A673 (cell line): ENCODE measurements around the gene TBX3. TPM values are rescaled to one million over a fixed set of nuclear protein-coding genes. Genes with fewer than 3 reads are reported as not detected.

Experiments used
- BruUV-seq: library from RNA; stranded (reverse); fragments of 400-500 nt; replicated peaks from 2 replicates; lab custom pipeline; 2021; lab: Mats Ljungman, UMichigan
- CTCF ChIA-PET: fragments of 300-600 bp; sonication (Branson Sonifier 250); formaldehyde crosslinking; loops from one replicate; lab custom pipeline; 2022; ENCODE audit warnings: antibody characterized with exemption; lab: Charles Lee
- POLR2A ChIA-PET: fragments of 300-600 bp; sonication (Branson Sonifier 250); formaldehyde crosslinking; loops from one replicate; lab custom pipeline; 2022; ENCODE audit warnings: antibody characterized with exemption; ENCODE audit not compliant: low non-redundant PET; lab: Charles Lee
- DNase-seq: peaks from one replicate; pipeline ENCODE4 v3.0.0-alpha.2; 2015; ENCODE audit warnings: low spot score
- H3K27ac ChIP-seq: fragments of 200-600 bp; sonication (generic); 2 replicates; pipeline ENCODE4 v1.5.1; 2016; ENCODE audit warnings: mixed run types, low read depth, mild to moderate bottlenecking, mixed read lengths, antibody characterized with exemption, low read length; ENCODE audit not compliant: poor library complexity, severe bottlenecking
- H3K27me3 ChIP-seq: fragments of 200-600 bp; sonication (generic); replicated peaks from 2 replicates; pipeline ENCODE4 v1.6.1; 2017; ENCODE audit warnings: mixed run types, low read depth, mild to moderate bottlenecking, mixed read lengths, antibody characterized with exemption, low read length; ENCODE audit not compliant: insufficient read depth, poor library complexity
- H3K36me3 ChIP-seq: fragments of 200-600 bp; sonication (generic); 2 replicates; pipeline ENCODE4 v1.6.1; 2016; ENCODE audit warnings: mixed run types, mild to moderate bottlenecking, mixed read lengths, antibody characterized with exemption, low read length; ENCODE audit not compliant: insufficient read depth, poor library complexity, severe bottlenecking
- H3K4me1 ChIP-seq: fragments of 200-600 bp; sonication (generic); 2 replicates; pipeline ENCODE4 v1.6.1; 2017; ENCODE audit warnings: mixed run types, mild to moderate bottlenecking, mixed read lengths, antibody characterized with exemption, low read length; ENCODE audit not compliant: insufficient read depth, poor library complexity, severe bottlenecking
- H3K4me3 ChIP-seq: fragments of 200-600 bp; sonication (generic); 2 replicates; pipeline ENCODE4 v1.5.1; 2016; ENCODE audit warnings: low read depth, mixed run types, mild to moderate bottlenecking, mixed read lengths, low read length; ENCODE audit not compliant: poor library complexity, severe bottlenecking
- H3K9me3 ChIP-seq: fragments of 200-600 bp; sonication (generic); 2 replicates; pipeline ENCODE4 v1.6.1; 2016; ENCODE audit warnings: mixed run types, low read depth, mild to moderate bottlenecking, mixed read lengths, antibody characterized with exemption, low read length; ENCODE audit not compliant: poor library complexity, severe bottlenecking
- EZH2 ChIP-seq: fragments of 200-600 bp; sonication (generic); IDR thresholded peaks from 2 replicates; pipeline ENCODE4 v1.6.1; 2017; ENCODE audit warnings: borderline replicate concordance, low read depth, mild to moderate bottlenecking, mixed read lengths, antibody characterized with exemption, low read length; ENCODE audit not compliant: poor library complexity, severe bottlenecking
- intact Hi-C: fragments of 100-400 bp; cut with micrococcal nuclease; formaldehyde crosslinking; loops from one replicate; pipeline ENCODE4 v1.10.0; 2022; ENCODE audit not compliant: unreplicated experiment
- total RNA-seq: library from RNA; stranded (reverse); gene quantifications from 2 replicates; pipeline ENCODE4 v1.2.3, GENCODE V29; 2021
- TF ChIP-seq, protein P1 (sequence below): fragments of 300-800, 200-600 bp; sonication (generic); conservative IDR thresholded peaks from 2 replicates; pipeline ENCODE4 v1.5.1; 2017; ENCODE audit warnings: low read depth, mild to moderate bottlenecking, antibody characterized with exemption, low read length, moderate library complexity, mixed read lengths

The TBX3 gene
- total RNA-seq, 1 experiment from 2014 or later = 1.4 TPM

DNA sequence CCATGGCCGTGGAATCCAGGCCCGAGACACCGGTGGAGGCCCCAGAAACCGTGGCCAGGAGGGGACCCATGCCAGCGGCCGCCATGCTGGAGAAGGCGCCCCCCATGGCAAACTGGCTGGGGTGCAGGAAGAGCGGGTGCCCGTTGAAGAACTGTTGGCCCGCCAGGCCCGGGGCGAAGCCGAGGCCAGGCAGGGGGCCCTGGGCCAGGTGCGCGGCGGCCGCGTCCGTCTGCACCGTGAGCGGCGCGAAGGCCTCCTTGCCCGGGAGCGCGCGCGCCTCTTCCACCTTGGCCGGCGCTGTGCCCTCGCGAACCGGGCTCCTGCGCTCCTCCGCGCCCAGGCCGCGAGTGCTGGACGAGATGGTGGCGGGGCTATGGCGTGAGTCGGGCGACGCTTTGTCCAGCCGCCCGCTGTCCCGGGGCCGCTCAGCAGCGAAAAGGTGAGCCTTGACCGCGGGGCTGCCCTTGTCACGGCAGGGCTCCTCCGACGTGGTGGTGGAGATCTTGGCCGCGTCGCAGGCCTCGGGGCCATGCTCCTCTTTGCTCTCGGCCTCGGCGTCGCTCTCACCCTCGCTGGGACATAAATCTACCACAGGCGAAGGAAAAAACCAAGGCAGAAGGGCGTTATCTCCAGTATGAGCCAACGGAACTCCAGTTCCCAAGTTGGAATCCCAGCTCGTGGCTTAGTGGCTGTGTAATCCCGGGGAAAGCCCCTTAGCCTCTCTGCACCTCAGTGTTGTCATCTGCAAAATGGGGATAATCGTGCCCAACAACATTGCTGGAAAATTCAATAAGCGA lies 9.5 kb downstream of the TBX3 start:
- Histone ChIP-seq H3K4me1 (no peaks in the 10 kb centered on the region), H3K27me3 (no peaks in the 10 kb centered on the region), H3K9me3 (no peaks in the 10 kb centered on the region), H3K27ac (no peak overlapping the region), H3K36me3 (no peaks in the 10 kb centered on the region), H3K4me3 (no peak overlapping the region)
- POLR2A ChIA-PET = no interaction called here
- no peak for DNase-seq
- CTCF ChIA-PET = no interaction called here
- TF ChIP-seq EZH2 = no peak
- TF ChIP-seq, protein P1, sequence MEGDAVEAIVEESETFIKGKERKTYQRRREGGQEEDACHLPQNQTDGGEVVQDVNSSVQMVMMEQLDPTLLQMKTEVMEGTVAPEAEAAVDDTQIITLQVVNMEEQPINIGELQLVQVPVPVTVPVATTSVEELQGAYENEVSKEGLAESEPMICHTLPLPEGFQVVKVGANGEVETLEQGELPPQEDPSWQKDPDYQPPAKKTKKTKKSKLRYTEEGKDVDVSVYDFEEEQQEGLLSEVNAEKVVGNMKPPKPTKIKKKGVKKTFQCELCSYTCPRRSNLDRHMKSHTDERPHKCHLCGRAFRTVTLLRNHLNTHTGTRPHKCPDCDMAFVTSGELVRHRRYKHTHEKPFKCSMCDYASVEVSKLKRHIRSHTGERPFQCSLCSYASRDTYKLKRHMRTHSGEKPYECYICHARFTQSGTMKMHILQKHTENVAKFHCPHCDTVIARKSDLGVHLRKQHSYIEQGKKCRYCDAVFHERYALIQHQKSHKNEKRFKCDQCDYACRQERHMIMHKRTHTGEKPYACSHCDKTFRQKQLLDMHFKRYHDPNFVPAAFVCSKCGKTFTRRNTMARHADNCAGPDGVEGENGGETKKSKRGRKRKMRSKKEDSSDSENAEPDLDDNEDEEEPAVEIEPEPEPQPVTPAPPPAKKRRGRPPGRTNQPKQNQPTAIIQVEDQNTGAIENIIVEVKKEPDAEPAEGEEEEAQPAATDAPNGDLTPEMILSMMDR = no peak
- BruUV-seq = no TSS peak
- intact Hi-C loops = no loop called here

DNA sequence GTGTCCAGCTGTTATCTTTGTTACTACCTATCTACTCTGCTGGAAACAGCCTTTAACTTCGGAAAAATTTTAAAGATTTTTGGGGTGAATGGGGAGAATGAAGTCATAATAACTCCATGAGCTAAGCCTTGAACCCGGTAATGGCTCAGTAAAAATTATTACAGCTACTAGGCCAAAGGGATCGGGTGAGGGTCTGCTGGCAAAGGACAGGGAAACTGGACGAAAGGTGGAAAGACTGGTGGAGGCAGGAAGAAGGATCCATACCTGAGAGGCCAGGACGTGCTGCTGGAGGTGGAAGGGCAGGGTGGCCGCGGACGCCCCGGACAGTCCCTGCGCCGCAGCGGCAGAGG lies 10.1 kb downstream of the TBX3 start:
- no peaks in the 10 kb centered on the region for H3K9me3 ChIP-seq
- no peak for DNase-seq
- H3K4me3 ChIP-seq = no peak overlapping the region
- H3K27ac ChIP-seq = no peak overlapping the region
- no peaks in the 10 kb centered on the region for H3K27me3 ChIP-seq
- TF ChIP-seq, protein P1 = no peak
- TF ChIP-seq EZH2 = no peak
- no peaks in the 10 kb centered on the region for H3K36me3 ChIP-seq
- POLR2A ChIA-PET = no interaction called here
- intact Hi-C loops = no loop called here
- no peaks in the 10 kb centered on the region for H3K4me1 ChIP-seq
- no TSS peak for BruUV-seq
- CTCF ChIA-PET = no interaction called here

DNA sequence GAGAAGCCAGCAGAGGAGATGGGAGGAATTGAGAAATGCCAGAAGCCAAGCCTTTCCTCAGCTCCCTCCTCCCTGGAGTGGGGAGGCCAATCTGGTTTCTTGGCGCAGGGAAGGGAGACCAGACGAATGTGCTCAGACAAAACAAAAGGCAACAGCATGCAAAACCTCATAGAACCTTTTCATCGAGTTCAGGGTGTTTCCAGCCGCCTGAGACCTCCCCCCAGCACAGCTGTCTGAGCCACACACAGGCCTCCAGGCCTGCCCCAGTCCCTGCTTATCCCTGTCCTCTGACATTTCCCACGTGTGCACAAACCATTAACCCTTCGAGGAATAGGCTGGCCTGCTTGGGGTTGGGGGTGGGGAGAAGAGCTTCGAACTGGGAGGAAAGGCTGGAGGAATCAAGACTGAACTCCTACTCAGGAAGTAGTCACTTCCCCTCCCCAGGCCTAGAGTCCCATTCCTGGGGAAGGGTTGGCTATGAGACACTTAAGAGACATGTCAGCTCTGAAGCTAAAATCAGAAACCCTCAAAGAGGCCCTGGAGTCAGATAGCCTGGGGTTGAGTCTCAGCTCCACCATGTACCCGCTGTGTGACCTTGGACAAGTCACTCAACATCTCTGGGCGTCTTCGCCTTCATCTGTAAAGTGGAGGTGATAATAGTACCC lies 10.7 kb downstream of the TBX3 start:
- no peak for TF ChIP-seq EZH2
- no peak overlapping the region for H3K27ac ChIP-seq
- CTCF ChIA-PET = no interaction called here
- H3K4me3 ChIP-seq = no peak overlapping the region
- no peak for DNase-seq
- no peaks in the 10 kb centered on the region for H3K36me3 ChIP-seq
- POLR2A ChIA-PET = no interaction called here
- intact Hi-C loops = no loop called here
- no peaks in the 10 kb centered on the region for H3K4me1 ChIP-seq
- no TSS peak for BruUV-seq
- H3K27me3 ChIP-seq = no peaks in the 10 kb centered on the region
- no peaks in the 10 kb centered on the region for H3K9me3 ChIP-seq

DNA sequence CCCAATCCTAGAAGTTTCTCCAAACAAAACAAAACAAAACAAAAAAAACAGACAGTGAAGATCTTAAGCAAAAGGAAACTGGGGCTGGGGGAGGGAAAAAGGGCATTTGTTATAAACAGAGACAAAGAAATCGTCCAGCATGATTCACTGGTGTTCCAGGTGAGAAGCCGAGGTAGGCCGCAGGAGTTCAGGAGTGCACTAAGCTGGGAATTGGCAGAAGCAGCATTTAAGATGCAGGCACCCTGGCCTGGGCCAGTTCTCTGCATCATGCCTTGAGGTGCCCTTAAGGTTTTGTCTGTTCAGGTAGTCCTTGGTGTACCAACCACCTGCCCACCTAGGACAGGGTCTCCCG lies 11.2 kb downstream of the TBX3 start:
- intact Hi-C loops = no loop called here
- Histone ChIP-seq H3K4me3 (no peak overlapping the region), H3K9me3 (no peaks in the 10 kb centered on the region), H3K36me3 (no peaks in the 10 kb centered on the region), H3K27me3 (peaks cover 1% of the 10 kb centered on the region), H3K27ac (no peak overlapping the region), H3K4me1 (no peaks in the 10 kb centered on the region)
- POLR2A ChIA-PET = no interaction called here
- no peak for DNase-seq
- CTCF ChIA-PET = no interaction called here
- TF ChIP-seq, protein P1 = no peak
- no peak for TF ChIP-seq EZH2
- BruUV-seq = no TSS peak
